Activated CD4-positive, alpha-beta T cell treated with anti-CD3 and anti-CD28 coated beads for 24 hours (primary cell): Measurements from ENCODE around the gene SLC44A3.

Source experiments
- DNase-seq, 2 donors: peaks; one replicate each; pipeline ENCODE4 v3.0.0-alpha.2; 2020; ENCODE audit warnings: low read depth in 2 of 2

The SLC44A3 gene

GRCh38 chr1:94873520-94874351 lies 53.6 kb downstream of the SLC44A3 start:
- no peak for DNase-seq

- DNase-seq = no peak
Measured at GRCh38 chr1:94874423-94874822, 54.3 kb downstream of the SLC44A3 start.

GRCh38 chr1:94875794-94876193 lies 55.6 kb downstream of the SLC44A3 start:
- DNase-seq = no peak

DNA sequence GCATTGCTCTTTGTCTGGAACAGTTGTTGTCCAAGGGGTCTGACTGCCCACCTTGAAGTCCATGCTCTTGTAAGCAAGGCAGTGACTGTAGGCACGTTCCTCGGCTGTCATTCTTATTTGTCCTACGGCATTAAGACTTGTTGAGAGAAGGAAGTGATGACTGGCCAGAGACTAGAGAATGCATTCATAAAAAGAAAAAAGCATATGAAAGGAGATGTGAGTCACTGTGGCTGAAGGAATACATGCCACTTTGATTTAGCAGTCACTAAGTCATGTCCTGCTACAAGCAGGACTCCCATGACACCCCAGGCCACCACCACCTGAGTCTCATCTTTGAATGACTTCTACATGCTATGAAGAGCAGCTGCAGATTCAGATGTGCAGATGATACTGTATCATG lies 56.2 kb downstream of the SLC44A3 start:
- DNase-seq = no peak

DNA sequence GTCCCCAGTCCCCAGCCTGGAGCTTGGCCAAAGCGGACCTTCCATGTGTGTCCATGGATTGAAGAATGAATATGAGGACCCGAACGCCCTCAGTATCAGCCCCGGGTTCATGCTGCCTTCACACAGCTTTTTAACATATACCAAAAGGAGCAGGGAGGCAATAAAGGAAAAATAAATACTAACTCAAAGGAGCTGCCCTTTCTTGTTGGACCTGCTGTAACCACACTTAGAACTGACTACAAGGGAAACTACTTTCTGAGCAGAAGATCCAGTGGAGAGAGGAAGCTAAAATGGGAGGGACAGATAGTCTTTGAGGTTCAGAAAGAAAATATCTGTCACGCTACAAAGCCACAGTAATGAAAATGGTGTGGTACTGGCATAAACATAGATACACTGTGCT lies 58.2 kb downstream of the SLC44A3 start:
- DNase-seq = no peak

- DNase-seq = no peak
Measured at GRCh38 chr1:94883691-94884090, 63.5 kb downstream of the SLC44A3 start.

DNA sequence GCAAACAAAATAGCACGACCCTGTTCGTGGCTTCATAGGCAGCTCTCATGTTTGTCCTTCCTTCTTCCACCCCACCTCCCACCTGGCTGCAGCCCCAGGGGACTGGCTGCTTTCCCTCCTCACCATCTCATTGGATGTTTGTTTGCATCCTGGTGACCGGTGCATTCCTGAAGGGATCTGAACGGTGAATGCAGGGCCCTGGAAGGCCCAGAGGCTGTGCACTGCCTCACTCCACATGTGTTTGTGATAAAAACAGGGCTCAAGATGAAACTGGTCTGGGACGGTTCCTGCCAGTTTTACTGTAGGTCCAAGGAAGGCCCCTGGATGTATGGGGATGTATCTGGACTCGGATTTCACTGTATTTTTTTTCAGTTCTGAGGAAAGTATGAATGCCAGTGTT lies 63.9 kb downstream of the SLC44A3 start:
- DNase-seq = no peak

- no peak for DNase-seq
Measured at GRCh38 chr1:94884507-94884906, 64.3 kb downstream of the SLC44A3 start.

- DNase-seq = no peak
Measured at GRCh38 chr1:94886361-94886760, 66.2 kb downstream of the SLC44A3 start.

DNA sequence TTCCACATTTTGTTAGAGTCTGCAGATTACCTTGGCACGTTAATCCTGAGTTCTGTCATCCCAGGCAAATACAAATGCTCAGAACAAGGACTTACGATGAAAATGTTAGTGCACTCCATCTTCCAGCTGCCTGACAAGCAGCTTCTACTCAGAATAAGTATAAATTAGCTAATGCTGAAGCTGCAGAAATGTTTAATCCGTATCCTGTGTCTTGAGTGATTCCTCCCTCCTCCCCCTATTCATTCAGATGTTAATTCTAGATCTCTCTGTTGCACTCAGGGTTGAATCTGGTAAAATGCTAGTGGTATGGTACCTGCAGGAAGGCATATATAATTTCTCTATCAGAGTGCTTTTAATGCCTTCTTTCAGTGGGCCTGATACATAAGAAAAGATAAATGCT lies 66.9 kb downstream of the SLC44A3 start:
- no peak for DNase-seq

DNA sequence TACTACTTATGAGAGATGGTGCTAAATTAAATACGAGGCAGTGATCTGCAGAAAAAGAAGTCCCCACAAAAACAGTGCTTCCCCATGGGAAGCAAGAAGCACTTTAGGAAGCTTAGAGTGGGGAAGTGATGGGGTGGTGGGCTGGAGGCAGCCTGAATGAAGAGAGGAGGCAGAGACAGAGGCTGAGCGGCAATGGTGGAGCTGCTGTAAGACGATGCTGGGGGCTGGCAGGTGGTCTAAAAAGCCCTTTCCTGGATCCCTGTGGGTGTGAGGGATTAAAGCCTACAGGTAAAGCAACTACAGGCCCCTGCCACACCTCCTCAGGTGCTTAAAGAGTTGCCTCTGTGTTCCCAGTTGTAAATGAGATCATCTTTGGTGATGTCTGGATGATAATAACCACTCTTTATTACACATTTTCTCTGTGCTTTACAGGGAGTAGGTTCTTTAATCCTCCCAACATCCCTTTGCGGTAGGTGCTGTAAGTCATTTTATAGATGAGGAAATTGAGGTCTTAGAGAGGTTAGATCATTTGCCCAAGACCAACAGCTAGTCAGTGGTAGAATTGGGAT lies 67.5 kb downstream of the SLC44A3 start:
- no peak for DNase-seq

DNA sequence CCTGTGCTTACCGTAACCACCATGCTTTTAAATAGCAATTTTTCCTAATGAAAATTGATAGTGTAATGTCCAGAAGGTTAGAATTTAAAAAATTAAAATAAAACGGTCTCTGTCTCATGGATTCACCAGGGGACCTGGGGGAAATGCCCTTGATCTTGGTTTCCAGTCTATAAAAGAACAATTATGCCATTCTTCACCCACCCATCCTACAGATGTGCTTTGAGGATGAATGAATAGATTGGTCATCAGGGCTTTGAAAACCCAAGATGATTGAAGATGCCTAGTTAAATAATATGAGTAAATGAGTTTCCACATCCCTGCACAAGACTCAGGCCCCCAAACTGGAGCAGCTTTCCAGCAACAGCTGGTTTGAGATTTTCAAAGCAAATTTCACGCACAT lies 68.0 kb downstream of the SLC44A3 start:
- no peak for DNase-seq

DNA sequence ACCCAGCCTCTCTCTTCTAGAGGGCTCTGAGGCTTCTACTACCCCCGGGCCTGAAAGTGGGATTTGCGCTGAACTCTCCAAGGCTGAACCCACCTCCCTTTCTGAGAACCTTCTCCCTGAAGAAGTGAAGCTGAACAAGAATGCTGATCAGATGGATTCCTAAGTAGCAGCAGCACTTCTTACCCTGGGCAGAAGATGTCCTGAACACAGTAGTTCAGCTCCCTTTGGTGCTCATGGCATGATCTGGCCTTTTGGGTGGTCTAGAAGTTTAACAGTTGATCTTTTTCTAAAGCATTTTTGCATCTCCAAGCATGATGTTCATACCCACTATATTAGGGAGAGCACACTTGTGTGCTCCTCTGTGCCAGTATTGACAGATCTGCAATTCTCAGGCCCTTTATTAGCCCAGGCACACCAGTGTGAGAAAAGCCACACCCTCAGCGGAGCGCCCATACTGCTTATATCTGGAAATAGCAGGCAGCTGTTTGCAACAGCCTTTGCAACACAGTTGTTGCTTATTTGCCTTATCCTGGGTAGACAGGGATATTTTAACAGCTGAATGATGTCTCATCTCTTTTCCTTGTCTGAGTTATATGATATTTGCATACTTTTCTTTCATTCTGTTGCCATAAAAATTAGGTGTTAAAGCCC lies 72.6 kb downstream of the SLC44A3 start:
- no peak for DNase-seq

DNA sequence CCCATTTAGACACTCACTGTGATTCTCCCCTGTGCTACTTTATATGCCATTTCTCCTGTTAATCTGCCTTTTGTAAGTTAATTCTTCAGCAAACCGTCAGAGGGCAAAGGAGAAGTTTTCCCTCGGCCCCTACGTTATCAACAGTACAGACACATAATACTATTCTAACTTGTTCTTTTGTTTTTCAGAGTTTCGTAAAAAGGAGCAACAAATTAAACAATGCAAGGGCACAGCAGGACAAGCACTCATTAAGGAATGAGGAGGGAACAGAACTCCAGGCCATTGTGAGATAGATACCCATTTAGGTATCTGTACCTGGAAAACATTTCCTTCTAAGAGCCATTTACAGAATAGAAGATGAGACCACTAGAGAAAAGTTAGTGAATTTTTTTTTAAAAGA lies 74.5 kb downstream of the SLC44A3 start:
- no peak for DNase-seq

GRCh38 chr1:94895518-94895917 lies 75.4 kb downstream of the SLC44A3 start:
- no peak for DNase-seq

DNA sequence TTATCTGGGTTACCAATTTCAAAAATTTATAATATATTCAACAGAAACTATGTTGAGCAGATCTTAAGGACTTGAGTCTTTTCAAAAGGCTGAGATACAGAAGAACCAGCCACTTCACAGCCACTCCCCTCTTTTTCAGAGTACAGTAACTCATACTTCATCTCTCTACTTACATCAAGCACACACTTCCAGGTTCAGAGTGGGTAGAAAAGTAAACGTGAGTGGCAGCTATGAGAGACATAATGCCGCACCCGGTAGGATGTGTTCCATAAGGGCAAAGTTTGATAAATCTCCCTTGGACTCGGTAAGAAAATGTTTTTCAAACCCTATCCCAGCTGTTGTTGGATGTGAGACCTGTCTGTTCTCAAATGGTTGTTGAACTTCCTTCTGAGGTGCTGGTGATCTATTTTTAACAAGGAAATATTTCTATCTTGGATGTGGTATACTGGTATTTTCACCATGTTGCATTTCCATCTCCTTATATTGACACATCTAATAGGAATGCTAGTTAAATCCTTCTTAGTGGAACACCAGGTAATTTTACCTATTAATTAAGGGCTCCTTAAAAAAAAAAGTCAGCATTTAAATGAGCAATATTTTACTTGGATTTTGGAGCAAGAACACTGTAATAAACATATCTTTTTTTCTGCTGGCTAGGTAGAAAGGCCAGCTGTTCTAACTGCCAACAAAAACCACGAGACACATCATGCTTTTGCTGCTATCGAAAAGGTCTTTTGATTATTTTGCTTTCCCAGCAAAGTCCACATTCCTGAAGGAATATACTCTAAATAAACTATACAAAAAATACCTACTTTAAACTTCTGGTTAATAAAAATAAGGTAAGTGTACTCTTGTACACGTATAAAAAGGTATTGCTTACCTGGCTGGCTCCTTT lies 78.6 kb downstream of the SLC44A3 start:
- DNase-seq = no peak

- no peak for DNase-seq
Measured at GRCh38 chr1:94899756-94900155, 79.6 kb downstream of the SLC44A3 start.

DNA sequence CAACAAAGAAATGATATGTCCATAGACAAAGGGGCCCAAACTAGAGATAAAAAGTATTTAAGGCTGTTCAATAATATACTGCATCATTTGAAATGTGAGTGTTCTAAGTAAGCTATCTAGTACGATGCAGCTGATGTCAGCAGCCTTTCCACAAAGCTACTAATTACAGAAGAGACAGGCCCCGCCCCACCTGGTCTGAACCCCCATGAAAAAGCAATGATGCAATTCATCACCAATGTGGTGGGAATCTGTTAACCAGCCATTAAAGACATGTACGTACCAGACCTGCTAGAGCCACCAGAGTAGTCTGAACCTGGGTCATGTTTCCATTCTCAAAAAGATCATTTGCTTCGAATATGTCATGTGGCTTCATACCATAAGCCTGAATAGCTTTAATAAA lies 81.7 kb downstream of the SLC44A3 start:
- no peak for DNase-seq

DNA sequence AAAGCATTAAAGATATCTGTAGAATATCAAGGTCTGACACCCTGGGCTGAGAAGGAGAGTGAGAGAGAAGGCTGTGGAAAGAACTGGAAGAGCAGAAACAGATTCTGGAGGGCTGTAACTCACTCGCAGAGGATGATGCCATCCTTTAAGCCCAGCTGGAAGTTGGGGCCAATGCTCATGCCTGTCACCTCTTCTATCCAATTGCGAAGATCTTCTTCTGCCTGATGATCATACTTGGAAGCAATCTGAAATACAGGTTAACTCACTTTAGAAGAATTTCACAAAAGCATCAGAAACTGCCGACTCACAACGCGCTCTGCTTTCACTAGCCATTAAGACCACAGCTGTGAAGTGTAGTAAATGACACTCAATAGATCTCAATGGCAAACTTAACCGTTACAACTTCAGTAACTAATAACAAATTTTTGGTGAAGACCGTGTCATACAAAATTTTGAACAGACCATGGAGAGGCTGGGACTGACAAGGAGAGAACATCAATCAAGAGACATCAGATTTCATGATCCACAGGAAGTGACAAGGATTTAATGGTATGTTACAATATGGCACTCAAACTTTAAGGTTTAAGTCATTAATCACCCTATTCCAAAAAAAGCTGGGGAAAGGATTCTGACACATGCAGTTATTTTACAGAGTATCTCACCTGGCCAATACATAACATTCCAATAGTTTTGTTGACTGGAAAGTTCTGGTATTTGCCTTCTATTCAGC lies 83.3 kb downstream of the SLC44A3 start:
- DNase-seq = no peak

DNA sequence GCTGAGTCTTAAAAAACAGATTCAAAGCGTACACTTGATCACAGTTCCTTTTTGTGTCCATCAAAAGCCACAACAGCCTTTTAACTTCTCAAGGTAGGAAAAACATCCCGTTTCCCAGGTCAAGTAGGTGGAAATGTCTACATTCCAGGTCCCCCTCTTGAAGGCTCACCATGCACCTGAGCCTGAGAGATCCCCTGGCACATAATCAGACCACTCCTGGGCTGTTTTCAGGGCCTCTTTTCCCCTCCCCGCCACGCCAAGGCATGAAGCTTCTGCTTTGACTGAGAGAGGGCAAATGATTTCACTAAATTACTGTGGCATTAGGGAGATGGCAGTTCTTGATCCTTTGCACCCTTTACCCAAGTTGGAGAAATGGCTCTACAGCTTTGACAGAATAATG lies 85.0 kb downstream of the SLC44A3 start:
- DNase-seq = no peak

DNA sequence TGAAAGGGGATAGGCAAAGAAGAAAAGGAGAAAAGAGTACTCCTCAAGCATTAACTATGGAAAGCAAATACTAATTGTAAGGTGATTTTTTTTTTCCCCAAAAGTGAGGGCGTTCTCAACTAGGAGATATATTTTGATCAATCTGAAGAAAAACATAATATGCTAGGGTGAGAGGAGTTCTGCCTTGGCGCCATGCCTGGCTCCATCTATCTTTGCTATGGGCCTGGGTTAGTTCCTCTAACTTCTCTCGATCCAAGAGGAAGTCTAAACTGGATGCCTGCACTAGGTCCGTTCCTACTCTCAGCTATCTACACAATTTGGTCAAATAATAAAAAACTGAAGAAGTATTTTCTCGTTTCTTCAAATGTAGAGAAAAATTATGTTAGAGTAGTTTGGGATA lies 86.2 kb downstream of the SLC44A3 start:
- no peak for DNase-seq
